H1 (cell line): Measurements from ENCODE around the gene GLS2. TPM values are rescaled to one million over a fixed set of nuclear protein-coding genes. Genes with fewer than 3 reads are reported as not detected.

Source experiments
- CTCF ChIA-PET: fragments of 300-600 bp; sonication (Branson Sonifier 250); formaldehyde crosslinking; loops from one replicate; lab custom pipeline; 2021; ENCODE audit not compliant: partially characterized antibody; lab: Charles Lee
- POLR2A ChIA-PET: fragments of 300-600 bp; sonication (Branson Sonifier 250); formaldehyde crosslinking; loops from one replicate; lab custom pipeline; 2021; ENCODE audit warnings: inconsistent platforms; ENCODE audit not compliant: partially characterized antibody; lab: Charles Lee
- DNase-seq, 2 experiments: peaks; one replicate each; pipeline versions ENCODE4 v3.0.0 to v3.0.0-alpha.2; 2010 to 2022; ENCODE audit warnings: low spot score in 2 of 2, low read depth in 1 of 2, mixed read lengths in 1 of 2
- FAIRE-seq: peaks from 2 replicates; lab custom pipeline; 2011; peaks lifted over from hg19 to GRCh38; lab: Jason Lieb, UNC
- H2AFZ ChIP-seq: 2 replicates; pipeline ENCODE4 v1.8.1; 2012; ENCODE audit warnings: low read length, inconsistent platforms
- H2AK5ac ChIP-seq: 2 replicates; pipeline ENCODE4 v1.6.1; 2013; ENCODE audit warnings: low read depth, low read length
- H2BK120ac ChIP-seq: replicated peaks from 2 replicates; pipeline ENCODE3; 2013; ENCODE audit warnings: low read depth, low read length, inconsistent platforms
- H2BK12ac ChIP-seq: 2 replicates; pipeline ENCODE4 v1.6.1; 2013; ENCODE audit warnings: low read depth, low read length
- H2BK15ac ChIP-seq: 2 replicates; pipeline ENCODE4 v1.6.1; 2013; ENCODE audit warnings: low read length
- H2BK20ac ChIP-seq: 2 replicates; pipeline ENCODE4 v1.6.1; 2013; ENCODE audit warnings: low read length
- H2BK5ac ChIP-seq: 2 replicates; pipeline ENCODE4 v1.6.1; 2013; ENCODE audit warnings: low read depth, low read length
- H3K14ac ChIP-seq: 2 replicates; pipeline ENCODE4 v1.6.1; 2013; ENCODE audit warnings: inconsistent platforms; ENCODE audit not compliant: insufficient read length
- H3K18ac ChIP-seq: 2 replicates; pipeline ENCODE4 v1.6.1; 2013; ENCODE audit warnings: low read length; ENCODE audit errors: extremely low read depth
- H3K23ac ChIP-seq: 2 replicates; pipeline ENCODE4 v1.6.1; 2013; ENCODE audit warnings: inconsistent platforms; ENCODE audit not compliant: insufficient read length
- H3K23me2 ChIP-seq: 2 replicates; pipeline ENCODE4 v1.6.1; 2013; ENCODE audit warnings: low read depth, low read length
- H3K27ac ChIP-seq: 2 replicates; pipeline ENCODE4 v1.6.1; 2011; ENCODE audit warnings: low read depth, low read length, inconsistent platforms
- H3K27me3 ChIP-seq, 4 experiments: replicated peaks in 1 of 4; 1 replicate in 1 of 4; 2 replicates in 3 of 4; pipeline versions ENCODE4 v1.6.1 to v1.8.1; 2011 to 2013; ENCODE audit warnings: low read length in 3 of 4, mild to moderate bottlenecking in 3 of 4, inconsistent platforms in 2 of 4, mixed read lengths in 2 of 4, moderate library complexity in 1 of 4; ENCODE audit not compliant: control insufficient read depth in 3 of 4, insufficient read depth in 3 of 4; ENCODE audit errors: extremely low read depth in 1 of 4
- H3K36me3 ChIP-seq, 4 experiments: 2 replicates each; pipeline versions ENCODE4 v1.6.1 to v1.8.1; 2011 to 2013; ENCODE audit warnings: mild to moderate bottlenecking in 4 of 4, low read length in 3 of 4, moderate library complexity in 2 of 4, control low read depth in 1 of 4, inconsistent platforms in 1 of 4; ENCODE audit not compliant: insufficient read depth in 4 of 4, control insufficient read depth in 2 of 4
- H3K4ac ChIP-seq: replicated peaks from 2 replicates; pipeline ENCODE3; 2013; ENCODE audit warnings: low read length, low read depth, mixed read lengths, inconsistent platforms; ENCODE audit not compliant: insufficient read length
- H3K4me1 ChIP-seq, 4 experiments: replicated peaks in 1 of 4; 1 replicate in 1 of 4; 2 replicates in 3 of 4; pipeline versions ENCODE4 v1.6.1 to v1.8.1; 2011 to 2013; ENCODE audit warnings: low read length in 3 of 4, inconsistent platforms in 2 of 4, mixed read lengths in 1 of 4; ENCODE audit not compliant: insufficient read depth in 4 of 4, control insufficient read depth in 3 of 4
- H3K4me2 ChIP-seq, 2 experiments: 2 replicates each; pipeline versions ENCODE4 v1.6.1 to v1.8.1; 2011 to 2013; ENCODE audit warnings: low read depth in 2 of 2, low read length in 2 of 2, control low read depth in 1 of 2, inconsistent platforms in 1 of 2, mild to moderate bottlenecking in 1 of 2; ENCODE audit not compliant: insufficient read depth in 1 of 2
- H3K4me3 ChIP-seq, 4 experiments: fragments of 200-600, 300-600 bp in 1 of 4; sonication (generic), shearing (Covaris generic), sonication (Bioruptor Twin) in 1 of 4; 2 replicates each; pipeline versions ENCODE4 v1.5.1 to v1.8.1; 2011 to 2016; ENCODE audit warnings: low read length in 4 of 4, low read depth in 3 of 4, control low read depth in 2 of 4, inconsistent platforms in 2 of 4, mild to moderate bottlenecking in 2 of 4, mixed read lengths in 1 of 4, moderate library complexity in 1 of 4; ENCODE audit not compliant: insufficient read depth in 2 of 4; ENCODE audit errors: extremely low read depth in 1 of 4
- H3K56ac ChIP-seq: replicated peaks from 2 replicates; pipeline ENCODE3; 2013; ENCODE audit warnings: low read depth, mild to moderate bottlenecking, mixed read lengths, low read length, inconsistent platforms; ENCODE audit not compliant: insufficient read length
- H3K79me1 ChIP-seq: 2 replicates; pipeline ENCODE4 v1.6.1; 2013; ENCODE audit warnings: low read depth, low read length, control low read depth
- H3K79me2 ChIP-seq, 2 experiments: 2 replicates each; pipeline versions ENCODE4 v1.6.1 to v1.8.1; 2012 to 2013; ENCODE audit warnings: low read length in 2 of 2, mild to moderate bottlenecking in 2 of 2, inconsistent platforms in 1 of 2; ENCODE audit not compliant: insufficient read depth in 2 of 2, control insufficient read depth in 1 of 2
- H3K9ac ChIP-seq, 4 experiments: replicated peaks in 1 of 4; 1 replicate in 1 of 4; 2 replicates in 3 of 4; pipeline versions ENCODE4 v1.6.1 to v1.8.1; 2011 to 2013; ENCODE audit warnings: low read depth in 3 of 4, low read length in 3 of 4, control low read depth in 2 of 4, mild to moderate bottlenecking in 2 of 4, moderate library complexity in 2 of 4, inconsistent platforms in 1 of 4; ENCODE audit errors: extremely low read depth in 1 of 4
- H3K9me3 ChIP-seq, 2 experiments: 2 replicates each; pipeline versions ENCODE4 v1.6.1 to v1.8.1; 2012 to 2013; ENCODE audit warnings: mild to moderate bottlenecking in 2 of 2, moderate library complexity in 2 of 2, control low read depth in 1 of 2, inconsistent platforms in 1 of 2, low read depth in 1 of 2, low read length in 1 of 2, mixed read lengths in 1 of 2; ENCODE audit not compliant: insufficient read depth in 2 of 2
- H4K20me1 ChIP-seq, 2 experiments: replicated peaks in 1 of 2; 2 replicates each; pipeline versions ENCODE3 to v1.8.1; 2011 to 2013; ENCODE audit warnings: inconsistent platforms in 2 of 2, low read length in 2 of 2, mild to moderate bottlenecking in 1 of 2; ENCODE audit not compliant: insufficient read depth in 2 of 2, control insufficient read depth in 1 of 2
- H4K5ac ChIP-seq: 2 replicates; pipeline ENCODE4 v1.6.1; 2013; ENCODE audit warnings: low read length, low read depth, mixed read lengths, inconsistent platforms; ENCODE audit not compliant: insufficient read length
- H4K8ac ChIP-seq: 2 replicates; pipeline ENCODE4 v1.8.0; 2013; ENCODE audit warnings: mild to moderate bottlenecking, moderate library complexity, low read length, inconsistent platforms; ENCODE audit not compliant: insufficient read depth; ENCODE audit errors: extremely low read depth
- H4K91ac ChIP-seq: replicated peaks from 2 replicates; pipeline ENCODE3; 2013; ENCODE audit warnings: low read length, mixed read lengths, inconsistent platforms; ENCODE audit not compliant: insufficient read length
- ATF2 ChIP-seq: IDR thresholded peaks from 2 replicates; pipeline ENCODE4 v1.6.1; 2012; ENCODE audit warnings: low read length, inconsistent platforms
- CBX5 ChIP-seq: fragments of 300-800, 300-1000 bp; sonication (generic); IDR thresholded peaks from 2 replicates; pipeline ENCODE4 v1.7.1; 2016; ENCODE audit warnings: antibody characterized with exemption, low read length, low read depth
- CTBP2 ChIP-seq: IDR thresholded peaks from 2 replicates; pipeline ENCODE4 v1.7.0; 2011; ENCODE audit warnings: borderline replicate concordance, mild to moderate bottlenecking, moderate library complexity, mixed read lengths, low read length; ENCODE audit not compliant: insufficient read depth, insufficient read length
- CTCF ChIP-seq, 3 experiments: IDR thresholded peaks; 1 replicate in 2 of 3; 2 replicates in 1 of 3; pipeline versions ENCODE4 v1.5.1 to v1.6.1; 2011; ENCODE audit warnings: low read length in 3 of 3, mild to moderate bottlenecking in 3 of 3, inconsistent platforms in 2 of 3, low read depth in 1 of 3, moderate library complexity in 1 of 3; ENCODE audit not compliant: insufficient read depth in 1 of 3; ENCODE audit errors: control extremely low read depth in 1 of 3
- GTF2F1 ChIP-seq: IDR thresholded peaks from 2 replicates; pipeline ENCODE4 v1.6.1; 2012; ENCODE audit warnings: low read depth, low read length, improper control_type of control experiment, borderline replicate concordance
- HDAC2 ChIP-seq, 2 experiments: fragments of 300-600 bp in 1 of 2; sonication (generic) in 1 of 2; IDR thresholded peaks; 2 replicates each; pipeline ENCODE4 v1.6.1; 2011 to 2012; ENCODE audit warnings: low read depth in 2 of 2, low read length in 2 of 2, mild to moderate bottlenecking in 2 of 2, moderate library complexity in 2 of 2, borderline replicate concordance in 1 of 2, inconsistent platforms in 1 of 2
- KDM4A ChIP-seq: IDR thresholded peaks from one replicate; pipeline ENCODE4 v1.7.1; 2012; ENCODE audit warnings: low read depth, mild to moderate bottlenecking, moderate library complexity, low read length, inconsistent platforms; ENCODE audit not compliant: severe bottlenecking
- SIRT6 ChIP-seq: IDR thresholded peaks from one replicate; pipeline ENCODE4 v1.7.1; 2012; ENCODE audit warnings: low read length, inconsistent platforms
- YY1 ChIP-seq: IDR thresholded peaks from 2 replicates; pipeline ENCODE4 v1.6.1; 2011; ENCODE audit warnings: low read depth, mild to moderate bottlenecking, low read length
- WGBS, 2 experiments: shearing (Covaris generic) in 1 of 2; methylation state at CpG; one replicate each; pipeline versions ENCODE4 v1.1.6 to v1.1.7; 2013 to 2015; ENCODE audit warnings: low lambda C conversion rate in 2 of 2, mixed read lengths in 2 of 2, inconsistent platforms in 1 of 2, low coverage in 1 of 2, missing lambda C conversion rate in 1 of 2; ENCODE audit not compliant: insufficient replicate concordance in 2 of 2, insufficient coverage in 1 of 2, insufficient read length in 1 of 2; ENCODE audit errors: extremely low coverage in 1 of 2, missing lambda C conversion rate in 1 of 2; 5-methylcytosine and 5-hydroxymethylcytosine counted together
- polyA plus RNA-seq, 7 experiments: library from polyadenylated mRNA; depleted of rRNA in 3 of 7; stranded (reverse) in 5 of 7; unstranded in 2 of 7; fragments of >200 nt in 5 of 7; fragments of 200-250 nt in 2 of 7; gene quantifications; 1 replicate in 5 of 7; 2 replicates in 1 of 7; 4 replicates in 1 of 7; pipeline versions ENCODE4 v1.2.1 to v1.2.3, GENCODE V29; 2011 to 2013; ENCODE audit warnings: missing spikeins in 2 of 7, mixed read lengths in 2 of 7
- total RNA-seq: library from RNA; stranded (reverse); fragmentation: NEBNext Ultra II Directional; extraction: Animal tissue kit (Norgen Biotek cat#: 25700); gene quantifications from 2 replicates; pipeline ENCODE4 v1.2.1, GENCODE V29; 2021

Gene GLS2
- total and polyA plus RNA-seq, 2 of the 8 experiments (the other 6 are each of a cell fraction or from before 2014, with no cell fraction given) = 14.5 to 20.1 TPM

- no peak for FAIRE-seq
- TF ChIP-seq CBX5 = no peak
- TF ChIP-seq SIRT6 = no peak
- no peak for TF ChIP-seq CTBP2
- TF ChIP-seq GTF2F1 = no peak
- TF ChIP-seq HDAC2 (IDR thresholded peaks at IDR 0.05; ENCODE audit: borderline replicate concordance in 1 of 2, low read depth in 2 of 2, low read length in 2 of 2) = no peak
- no peak for TF ChIP-seq ATF2
- no peak for TF ChIP-seq KDM4A
- TF ChIP-seq CTCF (IDR thresholded peaks at IDR 0.05; ENCODE audit: control extremely low read depth in 1 of 3, insufficient read depth in 1 of 3, low read depth in 1 of 3, low read length in 3 of 3) = no peak
- TF ChIP-seq YY1 = no peak
These were observed 22.8 kb upstream of the GLS2 start for GRCh38 chr12:56510786-56511185.

More at GRCh38 chr12:56510786-56511185, 22.8 kb upstream of the GLS2 start:
- Histone ChIP-seq H3K23ac (no peak overlapping the region), H4K91ac (no peak overlapping the region), H3K27me3 (no peaks in the 10 kb centered on the region), H2BK20ac (no peak overlapping the region), H4K8ac (no peak overlapping the region), H3K27ac (no peak overlapping the region), H2BK12ac (no peak overlapping the region), H3K36me3 (no peaks in the 10 kb centered on the region), H2AFZ (no peak overlapping the region), H3K4me3 (no peak overlapping the region), H3K23me2 (no peaks in the 10 kb centered on the region), H2BK120ac (no peak overlapping the region), H4K5ac (no peak overlapping the region), H3K14ac (no peak overlapping the region), H3K9ac (no peak overlapping the region), H3K79me1 (no peaks in the 10 kb centered on the region), H4K20me1 (no peaks in the 10 kb centered on the region), H3K4me1 (no peaks in the 10 kb centered on the region), H3K4me2 (no peak overlapping the region), H3K4ac (no peak overlapping the region), H2BK5ac (no peak overlapping the region), H3K56ac (no peak overlapping the region), H3K9me3 (no peaks in the 10 kb centered on the region), H3K79me2 (no peaks in the 10 kb centered on the region), H2BK15ac (no peak overlapping the region), H3K18ac (no peak overlapping the region), H2AK5ac (no peak overlapping the region)
- WGBS, 2 experiments = 97% methylated on average over 16 of the region's 16 CpGs; no CpG with 5 or more reads in 1 of the 2 experiments
- DNase-seq = no peak
- ChIA-PET POLR2A (no interaction called here), CTCF (interaction anchor here (0.7 to 16.9 kb wide), 5 partner anchors 9 to 252 kb away, joined by 3 to 279 read pairs (median 8); partner anchors contain the start of gene ANKRD52)
